ENCODE measurements around the gene MUC4.
"Not testable (repeated sequence)": the region's sequence is repeated elsewhere in the genome, so short reads cannot be mapped to it uniquely, and the experiment has no call there.

Gene MUC4

GRCh38 chr3:195839260-195840010 lies 27.7 kb upstream of the MUC4 start:
- DNase-seq (ENCODE audit: extremely low spot score, insufficient read length, low read depth): no peak
- no peak for FAIRE-seq

GRCh38 chr3:195838714-195839113 lies 27.0 kb upstream of the MUC4 start:
- FAIRE-seq (peak; percentile 80), DNase-seq (ENCODE audit: extremely low spot score, insufficient read length, low read depth) (no peak)

- DNase-seq (ENCODE audit: extremely low spot score, insufficient read length, low read depth): no peak
- no peak for FAIRE-seq
These were observed 24.9 kb upstream of the MUC4 start for GRCh38 chr3:195836476-195837135.

- no peak for DNase-seq (ENCODE audit: extremely low spot score, insufficient read length, low read depth)
- FAIRE-seq: no peak
These were observed 24.1 kb upstream of the MUC4 start for GRCh38 chr3:195835791-195836190.

GRCh38 chr3:195834675-195835583 lies 23.2 kb upstream of the MUC4 start:
- DNase-seq (ENCODE audit: extremely low spot score, insufficient read length, low read depth) (no peak), FAIRE-seq (no peak)

- FAIRE-seq: no peak
These were observed 18.1 kb upstream of the MUC4 start for GRCh38 chr3:195829897-195830254.

GRCh38 chr3:195828762-195829161 lies 17.0 kb upstream of the MUC4 start:
- no peak for FAIRE-seq
- DNase-seq (ENCODE audit: extremely low spot score, insufficient read length, low read depth): no peak

More at GRCh38 chr3:195829897-195830254, 18.1 kb upstream of the MUC4 start:
- DNase-seq (ENCODE audit: extremely low spot score, insufficient read length, low read depth): no peak

GRCh38 chr3:195825857-195826804 lies 14.4 kb upstream of the MUC4 start:
- FAIRE-seq: no peak
- no peak for DNase-seq (ENCODE audit: extremely low spot score, insufficient read length, low read depth)

GRCh38 chr3:195825191-195825588 lies 13.5 kb upstream of the MUC4 start:
- DNase-seq (ENCODE audit: extremely low spot score, insufficient read length, low read depth) (no peak), FAIRE-seq (no peak)

- not testable (repeated sequence) for DNase-seq (ENCODE audit: extremely low spot score, insufficient read length, low read depth); FAIRE-seq
These were observed 12.9 kb upstream of the MUC4 start for GRCh38 chr3:195824425-195825190.

- FAIRE-seq (no peak), DNase-seq (ENCODE audit: extremely low spot score, insufficient read length, low read depth) (no peak)
These were observed 12.3 kb upstream of the MUC4 start for GRCh38 chr3:195823999-195824398.

- FAIRE-seq (no peak), DNase-seq (ENCODE audit: extremely low spot score, insufficient read length, low read depth) (no peak)
These were observed 11.6 kb upstream of the MUC4 start for GRCh38 chr3:195823280-195823679.

GRCh38 chr3:195822131-195822696 lies 10.5 kb upstream of the MUC4 start:
- FAIRE-seq: no peak
- no peak for DNase-seq (ENCODE audit: extremely low spot score, insufficient read length, low read depth)

GRCh38 chr3:195821403-195822130 lies 9.8 kb upstream of the MUC4 start:
- no peak for DNase-seq (ENCODE audit: extremely low spot score, insufficient read length, low read depth)
- no peak for FAIRE-seq

- FAIRE-seq (no peak), DNase-seq (ENCODE audit: extremely low spot score, insufficient read length, low read depth) (no peak)
These were observed 9.2 kb upstream of the MUC4 start for GRCh38 chr3:195820901-195821300.

- DNase-seq (ENCODE audit: extremely low spot score, insufficient read length, low read depth) (no peak), FAIRE-seq (no peak)
These were observed 8.5 kb upstream of the MUC4 start for GRCh38 chr3:195820186-195820585.

GRCh38 chr3:195818301-195818700 lies 6.6 kb upstream of the MUC4 start:
- DNase-seq (ENCODE audit: extremely low spot score, insufficient read length, low read depth) (no peak), FAIRE-seq (no peak)

- FAIRE-seq (no peak), DNase-seq (ENCODE audit: extremely low spot score, insufficient read length, low read depth) (no peak)
These were observed 5.9 kb upstream of the MUC4 start for GRCh38 chr3:195817578-195818135.

Data from GM18507 (cell line).